ENCODE results near the gene ZNF460.
"Not testable (repeated sequence)": the region's sequence is repeated elsewhere in the genome, so short reads cannot be mapped to it uniquely, and the experiment has no call there.

ZNF460 gene

GRCh38 chr19:57278481-57278880 lies 1.8 kb upstream of the ZNF460 start:
- H3K4me3 ChIP-seq: not testable (repeated sequence)
- H3K27ac ChIP-seq: peak overlapping the region in 3 of 21 experiments; percentile 15 to 100 (median 40)

GRCh38 chr19:57279418-57280164 lies 694 bp upstream of the ZNF460 start:
- peak overlapping the region; percentile 81 to 100 (median 98) for H3K27ac ChIP-seq
- H3K4me3 ChIP-seq: peak overlapping the region; percentile 91 to 99 (median 97)

DNA sequence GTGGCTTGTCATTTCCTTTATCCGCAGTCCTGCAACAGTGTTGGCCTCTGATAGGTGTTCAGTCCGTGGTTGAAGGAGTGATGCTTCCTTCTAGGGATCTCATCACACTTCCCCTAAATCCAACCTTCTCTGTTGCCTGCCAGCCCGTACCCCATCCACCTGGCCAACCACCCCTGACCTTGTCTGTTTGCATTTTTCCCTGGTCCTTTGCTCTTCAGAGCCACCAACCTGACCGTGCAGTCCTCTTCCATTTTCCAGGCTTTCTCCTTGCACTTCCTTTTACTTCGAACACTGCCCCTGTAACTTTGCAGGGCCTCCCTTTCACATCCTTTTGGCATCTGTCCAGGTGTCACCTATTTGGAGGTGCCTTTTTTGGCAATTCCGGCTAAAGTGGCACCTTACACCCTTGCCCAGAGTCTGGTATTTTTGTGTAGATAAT lies 696 bp downstream of the ZNF460 start:
- peak overlapping the region; percentile 91 to 99 (median 97) for H3K4me3 ChIP-seq
- peak overlapping the region; percentile 83 to 100 (median 98) for H3K27ac ChIP-seq

- H3K27ac ChIP-seq: peak overlapping the region in 10 of 21 experiments; percentile 1 to 100 (median 52)
- peak overlapping the region in 4 of 7 experiments; percentile 91 to 98 (median 97) for H3K4me3 ChIP-seq
Observed at GRCh38 chr19:57282011-57282643, 1.8 kb downstream of the ZNF460 start.

GRCh38 chr19:57288373-57288772 lies 8.1 kb downstream of the ZNF460 start:
- H3K27ac ChIP-seq: no peak overlapping the region
- H3K4me3 ChIP-seq: no peak overlapping the region

DNA sequence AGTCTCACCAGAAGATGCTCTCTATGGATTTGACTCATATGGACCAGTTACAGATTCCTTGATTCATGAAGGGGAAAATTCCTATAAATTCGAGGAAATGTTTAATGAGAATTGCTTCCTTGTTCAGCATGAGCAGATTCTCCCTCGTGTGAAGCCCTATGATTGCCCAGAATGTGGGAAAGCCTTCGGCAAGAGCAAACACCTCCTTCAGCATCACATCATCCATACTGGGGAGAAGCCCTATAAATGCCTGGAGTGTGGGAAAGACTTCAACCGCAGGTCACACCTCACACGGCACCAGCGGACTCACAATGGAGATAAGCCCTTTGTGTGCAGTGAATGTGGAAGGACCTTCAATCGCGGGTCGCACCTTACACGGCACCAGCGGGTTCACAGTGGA lies 10.7 kb downstream of the ZNF460 start:
- Histone ChIP-seq H3K27ac (no peak overlapping the region), H3K4me3 (no peak overlapping the region)

DNA sequence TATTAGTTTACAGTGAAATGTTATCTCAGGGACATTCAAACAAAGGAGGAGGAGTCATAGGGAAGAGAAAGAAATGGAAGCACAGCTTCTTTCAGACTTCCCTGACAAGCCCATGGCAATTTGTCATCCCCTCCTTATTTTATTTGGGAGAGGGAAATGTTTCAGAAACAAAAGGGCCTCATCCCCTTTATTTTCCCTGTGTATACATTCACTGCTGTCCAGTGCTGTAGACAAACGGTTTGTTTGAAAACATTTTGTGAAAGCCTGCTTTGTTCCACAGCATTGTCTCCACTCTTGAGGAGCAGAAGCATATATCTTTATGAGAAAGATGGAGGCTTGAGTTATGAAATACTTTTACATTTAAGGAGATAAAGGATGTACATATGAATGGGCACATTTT lies 12.3 kb downstream of the ZNF460 start:
- H3K4me3 ChIP-seq: no peak overlapping the region

DNA sequence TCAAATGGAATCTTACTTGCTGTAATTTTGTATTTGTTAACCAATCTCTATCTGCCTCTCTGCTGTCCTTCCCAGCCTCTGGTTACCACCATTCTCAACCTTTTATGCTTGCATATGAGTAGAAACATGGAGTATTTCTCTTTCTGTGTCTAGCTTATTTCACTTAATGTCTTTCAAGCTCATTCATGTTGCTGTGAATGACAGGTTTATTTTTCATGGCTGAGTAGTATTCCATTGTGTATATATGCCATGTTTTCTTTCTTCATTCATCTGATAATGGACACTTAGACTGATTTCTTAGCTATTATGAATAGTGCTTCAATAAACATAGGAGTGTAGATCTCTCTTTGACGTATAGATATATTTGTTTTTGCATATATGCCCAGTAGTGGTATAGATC lies 13.4 kb downstream of the ZNF460 start:
- Histone ChIP-seq H3K4me3 (no peak overlapping the region), H3K27ac (no peak overlapping the region)

More for the DNA sequence above, 12.3 kb downstream of the ZNF460 start:
- H3K27ac ChIP-seq: no peak overlapping the region

DNA sequence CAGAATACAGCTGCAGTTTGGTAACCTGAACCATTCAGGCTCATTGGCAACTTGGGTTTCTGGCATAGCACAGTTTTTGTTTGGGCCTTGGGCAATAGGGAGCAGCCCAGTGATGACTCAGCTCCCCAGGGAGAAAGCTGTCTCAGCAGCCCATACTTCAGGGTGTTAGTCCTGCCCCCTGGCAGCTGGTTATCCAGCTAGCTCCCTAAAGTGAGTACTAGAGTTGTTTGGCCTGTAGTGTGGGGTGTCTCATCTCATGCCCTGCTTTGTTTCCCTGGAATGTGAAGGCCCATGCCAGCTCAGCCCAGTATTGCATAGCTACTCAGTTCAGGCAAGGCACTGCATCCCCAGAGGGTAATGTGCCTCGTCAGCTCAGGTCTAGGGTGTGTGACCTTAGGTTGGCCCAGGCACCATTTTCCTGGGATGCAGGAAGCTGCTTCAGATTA lies 21.8 kb downstream of the ZNF460 start:
- Histone ChIP-seq H3K4me3 (no peak overlapping the region), H3K27ac (peak overlapping the region in 13 of 21 experiments; percentile 6 to 74 (median 41))

GRCh38 chr19:57302727-57303401 lies 22.6 kb downstream of the ZNF460 start:
- Histone ChIP-seq H3K4me3 (no peak overlapping the region), H3K27ac (peak overlapping the region in 14 of 21 experiments; percentile 5 to 58 (median 24))

DNA sequence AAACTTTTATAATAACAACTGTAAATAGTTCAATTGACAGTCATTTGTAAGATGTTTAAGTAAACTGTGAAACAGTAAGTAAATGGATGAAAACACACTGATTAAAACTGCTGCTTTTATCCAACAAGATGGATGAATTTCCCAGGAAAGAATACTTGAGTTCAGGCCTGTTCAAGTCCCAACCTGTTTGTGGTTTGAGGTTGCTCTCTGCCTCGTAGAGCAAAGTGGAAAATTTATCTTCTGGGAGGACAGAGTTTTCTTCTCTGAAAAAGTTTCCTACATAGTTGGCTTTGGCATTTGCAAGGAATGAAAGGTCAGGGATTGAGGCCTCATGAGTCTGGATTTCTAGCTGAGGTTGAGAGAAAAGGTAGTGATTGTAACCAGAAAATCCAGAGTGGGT lies 24.8 kb downstream of the ZNF460 start:
- Histone ChIP-seq H3K4me3 (no peak overlapping the region), H3K27ac (peak overlapping the region in 1 of 21 experiments; percentile 30)

DNA sequence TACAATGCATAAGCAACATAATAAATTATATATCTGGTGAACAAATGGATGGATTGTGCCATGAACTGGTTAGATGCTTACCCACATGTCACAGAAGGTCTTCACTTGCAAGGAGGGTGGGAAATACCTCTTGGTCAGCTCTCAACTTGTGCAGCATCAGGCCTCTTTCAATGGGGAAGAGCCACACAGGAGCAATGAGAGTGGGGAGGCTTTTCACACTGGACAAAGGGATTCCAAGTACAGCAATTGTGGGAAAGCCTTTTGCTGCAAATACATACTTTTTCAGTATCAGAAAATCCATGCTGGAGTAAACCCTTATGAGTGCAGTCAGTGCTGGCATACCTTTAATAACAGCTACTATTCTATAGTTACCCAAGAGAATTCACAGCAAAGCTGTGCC lies 28.2 kb downstream of the ZNF460 start:
- H3K27ac ChIP-seq: no peak overlapping the region
- no peak overlapping the region for H3K4me3 ChIP-seq

DNA sequence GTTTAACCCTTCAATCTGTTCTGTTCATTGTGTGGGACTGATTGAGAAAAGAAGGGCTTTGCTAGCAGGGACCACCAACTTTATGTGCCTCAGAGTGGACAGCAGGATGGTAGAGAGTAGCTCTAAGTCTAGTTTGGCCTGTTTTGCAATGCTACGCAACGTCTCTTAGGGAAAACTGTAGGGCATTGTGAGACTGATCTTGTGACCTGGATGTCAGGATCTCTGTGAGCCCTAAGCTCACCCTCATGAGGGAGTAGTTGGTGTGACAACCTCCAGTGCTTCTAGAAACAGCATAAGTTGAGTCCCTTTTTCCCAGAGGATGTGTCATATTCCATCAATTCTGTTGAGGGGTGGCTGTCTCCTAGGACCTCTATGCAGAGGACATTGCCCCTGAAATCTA lies 30.5 kb downstream of the ZNF460 start:
- Histone ChIP-seq H3K4me3 (no peak overlapping the region), H3K27ac (no peak overlapping the region)

DNA sequence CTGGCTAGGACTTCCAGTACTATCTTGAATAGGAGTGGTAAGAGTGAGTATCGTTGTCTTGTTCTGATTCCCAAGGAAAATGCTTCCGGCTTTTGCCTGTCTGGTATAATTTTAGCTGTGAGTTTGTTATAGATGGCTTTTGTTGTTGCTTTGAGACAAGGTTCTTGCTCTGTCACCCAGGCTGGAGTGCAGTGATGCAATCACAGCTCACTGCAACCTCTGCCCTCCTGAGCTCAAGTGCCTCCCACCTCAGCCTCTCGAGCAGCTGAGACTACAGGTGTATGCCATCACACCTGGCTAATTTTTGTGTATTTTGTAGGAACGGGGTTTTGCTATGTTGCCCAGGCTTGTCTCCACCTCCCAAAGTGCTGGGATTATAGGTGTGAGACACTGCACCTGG lies 33.9 kb downstream of the ZNF460 start:
- Histone ChIP-seq H3K27ac (no peak overlapping the region), H3K4me3 (no peak overlapping the region)

DNA sequence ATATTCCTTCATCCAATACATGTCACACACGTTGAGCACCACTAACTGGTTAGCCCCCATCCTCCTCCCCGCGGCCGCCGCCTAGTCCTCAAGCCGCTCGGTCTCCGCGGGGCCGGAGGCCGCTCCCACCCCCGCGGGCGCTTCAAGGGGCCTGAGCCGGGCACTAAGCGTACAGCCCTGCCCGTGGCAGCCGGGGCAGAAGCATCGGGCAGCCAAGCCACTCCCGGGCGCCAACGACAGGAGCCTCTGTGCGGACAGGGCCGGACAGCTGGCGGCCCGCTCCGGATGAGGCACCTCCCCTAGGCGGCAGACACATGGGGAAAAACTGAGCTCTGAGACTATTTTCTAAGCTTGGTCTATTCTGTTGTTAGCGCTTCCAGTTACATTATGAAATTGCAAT lies 37.2 kb downstream of the ZNF460 start:
- Histone ChIP-seq H3K4me3 (no peak overlapping the region), H3K27ac (no peak overlapping the region)

- peak overlapping the region; percentile 77 to 99 (median 88) for H3K4me3 ChIP-seq
- H3K27ac ChIP-seq: peak overlapping the region; percentile 62 to 98 (median 89)
Observed at GRCh38 chr19:57319869-57320179, 39.5 kb downstream of the ZNF460 start.

- peak within 1 kb of the TSS; percentile 65 to 98 (median 89) for H3K27ac ChIP-seq
- peak within 1 kb of the TSS; percentile 77 to 99 (median 88) for H3K4me3 ChIP-seq
Observed at GRCh38 chr19:57320180-57321084, 40.1 kb downstream of the ZNF460 start, which contains the start of gene ZNF543. ZNF543 (plus strand) TSS chr19:57320472; CDS start chr19:57320854, 382 bp downstream.

DNA sequence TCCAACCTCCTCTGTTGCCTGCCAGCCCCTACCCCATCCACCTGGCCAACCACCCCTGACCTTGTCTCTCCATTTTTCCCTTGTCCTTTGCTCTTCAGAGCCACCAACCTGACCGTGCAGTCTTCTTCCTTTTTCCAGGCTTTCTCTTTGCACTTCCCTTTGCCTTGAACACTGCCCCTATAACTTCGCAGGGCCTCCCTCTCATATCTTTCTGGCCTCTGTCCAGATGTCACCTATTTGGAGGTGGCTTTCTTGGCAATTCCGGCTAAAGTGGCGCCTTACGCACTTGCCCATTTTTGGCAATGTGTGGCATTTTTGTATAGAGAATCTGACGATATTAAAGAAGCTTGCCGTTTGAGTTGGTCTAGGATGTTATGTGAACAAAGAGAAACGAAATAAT lies 40.8 kb downstream of the ZNF460 start:
- H3K4me3 ChIP-seq: peak overlapping the region; percentile 77 to 99 (median 88)
- peak overlapping the region in 16 of 21 experiments; percentile 80 to 98 (median 90) for H3K27ac ChIP-seq

DNA sequence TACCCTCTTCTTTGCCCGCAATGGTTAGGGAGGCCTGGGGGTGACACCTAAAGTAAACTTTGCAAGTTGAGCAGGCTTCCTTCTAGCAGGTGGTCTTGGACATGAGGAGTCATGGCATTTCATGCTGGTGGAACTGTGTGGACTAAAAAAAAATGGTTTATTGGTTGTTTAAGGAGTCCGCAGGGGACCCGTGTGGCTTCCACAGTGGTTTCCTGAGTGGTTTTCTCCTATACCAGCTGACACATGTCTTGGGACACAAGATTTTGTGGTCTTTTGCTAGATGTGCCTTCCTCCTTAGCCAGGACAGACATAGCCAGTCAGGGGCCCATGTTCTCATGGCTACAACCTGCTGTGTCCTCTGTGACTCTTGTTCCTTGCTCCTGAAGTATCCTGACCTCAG lies 41.5 kb downstream of the ZNF460 start:
- peak overlapping the region in 2 of 7 experiments; percentile 93 to 99 for H3K4me3 ChIP-seq
- no peak overlapping the region for H3K27ac ChIP-seq

All from skin epidermis (tissue), 12 donors.